ENCODE results near the gene GPR37. TPM values are rescaled to one million over a fixed set of nuclear protein-coding genes. Genes with fewer than 3 reads are reported as not detected.

GPR37 gene
- polyA plus RNA-seq, 1 of the 3 experiments (the other 2 are of a cell fraction): 0.03 TPM

DNA sequence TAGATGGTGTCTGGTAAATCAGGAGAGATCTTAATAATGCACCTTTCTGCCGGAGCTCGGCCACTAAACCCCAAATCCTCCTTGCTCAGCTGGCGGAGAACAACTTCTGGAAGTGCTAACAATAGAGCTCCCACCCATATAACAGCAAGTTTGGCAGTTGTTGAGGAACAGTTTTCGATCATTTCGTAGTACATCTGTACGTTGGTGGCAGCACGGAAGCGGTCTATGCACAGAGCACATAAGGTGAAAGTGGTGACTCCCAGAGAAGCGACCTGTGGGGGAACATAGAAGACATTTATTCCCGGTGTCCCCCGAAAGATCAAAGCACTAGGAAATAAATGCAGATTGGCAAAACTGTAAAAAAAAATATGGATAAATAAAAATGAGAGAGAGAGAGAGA is 18.5 kb downstream of the GPR37 start:
- DNase-seq: no peak
- no peaks in the 10 kb centered on the region for H3K36me3 ChIP-seq (replicated peaks in 1 of 2; ENCODE audit: control insufficient read depth in 1 of 2, insufficient read depth in 2 of 2, low read length in 1 of 2)
- no peak for TF ChIP-seq USF1 (IDR thresholded peaks at IDR 0.05; ENCODE audit: borderline replicate concordance, low read depth)
- no peak for TF ChIP-seq NFIC (IDR thresholded peaks at IDR 0.05; ENCODE audit: borderline replicate concordance)
- no peak for TF ChIP-seq NRF1 (IDR thresholded peaks at IDR 0.05; ENCODE audit: low read depth, low read length)
- no peak for TF ChIP-seq JUND (IDR thresholded peaks at IDR 0.05)
- no peak for TF ChIP-seq POLR2AphosphoS5 (IDR thresholded peaks at IDR 0.05; ENCODE audit: low read depth, low read length)
- TF ChIP-seq RAD21 (IDR thresholded peaks at IDR 0.05; ENCODE audit: low read length): no peak
- TF ChIP-seq MEF2A (IDR thresholded peaks at IDR 0.05; ENCODE audit: borderline replicate concordance, low read depth): no peak
- TF ChIP-seq TEAD4 (IDR thresholded peaks at IDR 0.05; ENCODE audit: borderline replicate concordance, insufficient read depth): no peak
- TF ChIP-seq YY1 (IDR thresholded peaks at IDR 0.05; ENCODE audit: low read depth): no peak
- TF ChIP-seq TCF12 (IDR thresholded peaks at IDR 0.05): no peak
- TF ChIP-seq, protein P1, sequence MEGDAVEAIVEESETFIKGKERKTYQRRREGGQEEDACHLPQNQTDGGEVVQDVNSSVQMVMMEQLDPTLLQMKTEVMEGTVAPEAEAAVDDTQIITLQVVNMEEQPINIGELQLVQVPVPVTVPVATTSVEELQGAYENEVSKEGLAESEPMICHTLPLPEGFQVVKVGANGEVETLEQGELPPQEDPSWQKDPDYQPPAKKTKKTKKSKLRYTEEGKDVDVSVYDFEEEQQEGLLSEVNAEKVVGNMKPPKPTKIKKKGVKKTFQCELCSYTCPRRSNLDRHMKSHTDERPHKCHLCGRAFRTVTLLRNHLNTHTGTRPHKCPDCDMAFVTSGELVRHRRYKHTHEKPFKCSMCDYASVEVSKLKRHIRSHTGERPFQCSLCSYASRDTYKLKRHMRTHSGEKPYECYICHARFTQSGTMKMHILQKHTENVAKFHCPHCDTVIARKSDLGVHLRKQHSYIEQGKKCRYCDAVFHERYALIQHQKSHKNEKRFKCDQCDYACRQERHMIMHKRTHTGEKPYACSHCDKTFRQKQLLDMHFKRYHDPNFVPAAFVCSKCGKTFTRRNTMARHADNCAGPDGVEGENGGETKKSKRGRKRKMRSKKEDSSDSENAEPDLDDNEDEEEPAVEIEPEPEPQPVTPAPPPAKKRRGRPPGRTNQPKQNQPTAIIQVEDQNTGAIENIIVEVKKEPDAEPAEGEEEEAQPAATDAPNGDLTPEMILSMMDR (IDR thresholded peaks at IDR 0.05): no peak
- TF ChIP-seq TAF1 (IDR thresholded peaks at IDR 0.05; ENCODE audit: borderline replicate concordance, low read depth, low read length): no peak
- TF ChIP-seq RFX5 (IDR thresholded peaks at IDR 0.05; ENCODE audit: low read length): no peak
- TF ChIP-seq, protein P2, sequence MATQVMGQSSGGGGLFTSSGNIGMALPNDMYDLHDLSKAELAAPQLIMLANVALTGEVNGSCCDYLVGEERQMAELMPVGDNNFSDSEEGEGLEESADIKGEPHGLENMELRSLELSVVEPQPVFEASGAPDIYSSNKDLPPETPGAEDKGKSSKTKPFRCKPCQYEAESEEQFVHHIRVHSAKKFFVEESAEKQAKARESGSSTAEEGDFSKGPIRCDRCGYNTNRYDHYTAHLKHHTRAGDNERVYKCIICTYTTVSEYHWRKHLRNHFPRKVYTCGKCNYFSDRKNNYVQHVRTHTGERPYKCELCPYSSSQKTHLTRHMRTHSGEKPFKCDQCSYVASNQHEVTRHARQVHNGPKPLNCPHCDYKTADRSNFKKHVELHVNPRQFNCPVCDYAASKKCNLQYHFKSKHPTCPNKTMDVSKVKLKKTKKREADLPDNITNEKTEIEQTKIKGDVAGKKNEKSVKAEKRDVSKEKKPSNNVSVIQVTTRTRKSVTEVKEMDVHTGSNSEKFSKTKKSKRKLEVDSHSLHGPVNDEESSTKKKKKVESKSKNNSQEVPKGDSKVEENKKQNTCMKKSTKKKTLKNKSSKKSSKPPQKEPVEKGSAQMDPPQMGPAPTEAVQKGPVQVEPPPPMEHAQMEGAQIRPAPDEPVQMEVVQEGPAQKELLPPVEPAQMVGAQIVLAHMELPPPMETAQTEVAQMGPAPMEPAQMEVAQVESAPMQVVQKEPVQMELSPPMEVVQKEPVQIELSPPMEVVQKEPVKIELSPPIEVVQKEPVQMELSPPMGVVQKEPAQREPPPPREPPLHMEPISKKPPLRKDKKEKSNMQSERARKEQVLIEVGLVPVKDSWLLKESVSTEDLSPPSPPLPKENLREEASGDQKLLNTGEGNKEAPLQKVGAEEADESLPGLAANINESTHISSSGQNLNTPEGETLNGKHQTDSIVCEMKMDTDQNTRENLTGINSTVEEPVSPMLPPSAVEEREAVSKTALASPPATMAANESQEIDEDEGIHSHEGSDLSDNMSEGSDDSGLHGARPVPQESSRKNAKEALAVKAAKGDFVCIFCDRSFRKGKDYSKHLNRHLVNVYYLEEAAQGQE (IDR thresholded peaks at IDR 0.05; ENCODE audit: low read depth, low read length): no peak
- TF ChIP-seq ZBTB33 (IDR thresholded peaks at IDR 0.05; ENCODE audit: borderline replicate concordance, low read depth): no peak
- TF ChIP-seq GATA2 (CRISPR knock-in tag; IDR thresholded peaks at IDR 0.05): no peak
- no peak for TF ChIP-seq CHD2 (IDR thresholded peaks at IDR 0.05; ENCODE audit: low read length, partially characterized antibody)
- no peaks in the 10 kb centered on the region for H3K27me3 ChIP-seq (ENCODE audit: insufficient read depth)
- H3F3A ChIP-seq (replicated peaks; ENCODE audit: insufficient read depth): no peaks in the 10 kb centered on the region
- H3K4me2 ChIP-seq: no peak overlapping the region
- no peaks in the 10 kb centered on the region for H3K9me2 ChIP-seq
- no peaks in the 10 kb centered on the region; a peak in 1 of 4 replicates for H3K4me1 ChIP-seq (ENCODE audit: control insufficient read depth in 1 of 2, insufficient read depth in 2 of 2, low read depth in 1 of 2, low read length in 1 of 2)
- H2AFZ ChIP-seq (ENCODE audit: low read depth): no peak overlapping the region
- CTCF ChIA-PET: interaction anchor here (0.8 to 0.9 kb wide), 3 partner anchors 16 to 89 kb away, joined by 3 to 4 read pairs (median 3); no protein-coding TSS in a partner anchor
- H4K20me1 ChIP-seq (ENCODE audit: insufficient read depth): no peaks in the 10 kb centered on the region
- H3K9me3 ChIP-seq: no peaks in the 10 kb centered on the region
- no peak overlapping the region for H3K27ac ChIP-seq (ENCODE audit: low read depth in 2 of 2, low read length in 1 of 2)
- POLR2A ChIA-PET: interaction anchor here (1.2 kb wide), 1 partner anchor 21 kb away, joined by 3 read pairs; no protein-coding TSS in a partner anchor
- no peak overlapping the region for H3K4me3 ChIP-seq (ENCODE audit: low read depth in 2 of 2, low read length in 1 of 2)
- no peak overlapping the region for H3K9ac ChIP-seq
- no peaks in the 10 kb centered on the region for H3K79me2 ChIP-seq (ENCODE audit: insufficient read depth)
- WGBS (ENCODE audit: low lambda C conversion rate): 82% methylated on average over 11 of the region's 11 CpGs

Data from SK-N-SH (cell line).